SK-N-SH (cell line): ENCODE data around the gene FAM180B.

Experiments
- CTCF ChIP-seq: fragments of 200-600 bp; sonication (generic); IDR thresholded peaks from 2 replicates; pipeline ENCODE4 v1.6.1; 2017; ENCODE audit warnings: antibody characterized with exemption, mild to moderate bottlenecking, moderate library complexity
- EP300 ChIP-seq, 2 experiments: IDR thresholded peaks; 2 replicates each; pipeline versions ENCODE4 v1.4.0 to v1.6.1; 2012; ENCODE audit warnings: borderline replicate concordance in 1 of 2, low read depth in 1 of 2, low read length in 1 of 2
- GATA2 ChIP-seq: sonication (generic); formaldehyde crosslinking; IDR thresholded peaks from 2 replicates; pipeline ENCODE4 v1.5.0; 2020; ENCODE audit warnings: mild to moderate bottlenecking, missing genetic modification reagents
- IRF3 ChIP-seq: fragments of 150-350 bp; IDR thresholded peaks from 2 replicates; pipeline ENCODE4 v1.6.1; 2016; ENCODE audit warnings: mild to moderate bottlenecking, low read depth, low read length
- POLR2AphosphoS5 ChIP-seq: IDR thresholded peaks from 2 replicates; pipeline ENCODE4 v1.6.1; 2012; ENCODE audit warnings: low read depth, low read length
- RAD21 ChIP-seq: IDR thresholded peaks from 2 replicates; pipeline ENCODE4 v1.6.1; 2012; ENCODE audit warnings: mild to moderate bottlenecking, low read length
- RFX5 ChIP-seq: IDR thresholded peaks from 2 replicates; pipeline ENCODE4 v1.6.1; 2012; ENCODE audit warnings: mild to moderate bottlenecking, improper control_type of control experiment, low read length
- SIN3A ChIP-seq: IDR thresholded peaks from 2 replicates; pipeline ENCODE4 v1.6.1; 2012; ENCODE audit warnings: low read depth, mild to moderate bottlenecking, low read length, moderate library complexity, borderline replicate concordance
- USF2 ChIP-seq: fragments of 150-350 bp; IDR thresholded peaks from 2 replicates; pipeline ENCODE4 v1.6.1; 2017; ENCODE audit warnings: antibody characterized with exemption, low read length, low read depth, borderline replicate concordance
- YY1 ChIP-seq: IDR thresholded peaks from 2 replicates; pipeline ENCODE4 v1.4.0; 2012; ENCODE audit warnings: low read depth, mild to moderate bottlenecking
- ZBTB33 ChIP-seq: IDR thresholded peaks from 2 replicates; pipeline ENCODE4 v1.4.0; 2012; ENCODE audit warnings: low read depth, borderline replicate concordance

DNA sequence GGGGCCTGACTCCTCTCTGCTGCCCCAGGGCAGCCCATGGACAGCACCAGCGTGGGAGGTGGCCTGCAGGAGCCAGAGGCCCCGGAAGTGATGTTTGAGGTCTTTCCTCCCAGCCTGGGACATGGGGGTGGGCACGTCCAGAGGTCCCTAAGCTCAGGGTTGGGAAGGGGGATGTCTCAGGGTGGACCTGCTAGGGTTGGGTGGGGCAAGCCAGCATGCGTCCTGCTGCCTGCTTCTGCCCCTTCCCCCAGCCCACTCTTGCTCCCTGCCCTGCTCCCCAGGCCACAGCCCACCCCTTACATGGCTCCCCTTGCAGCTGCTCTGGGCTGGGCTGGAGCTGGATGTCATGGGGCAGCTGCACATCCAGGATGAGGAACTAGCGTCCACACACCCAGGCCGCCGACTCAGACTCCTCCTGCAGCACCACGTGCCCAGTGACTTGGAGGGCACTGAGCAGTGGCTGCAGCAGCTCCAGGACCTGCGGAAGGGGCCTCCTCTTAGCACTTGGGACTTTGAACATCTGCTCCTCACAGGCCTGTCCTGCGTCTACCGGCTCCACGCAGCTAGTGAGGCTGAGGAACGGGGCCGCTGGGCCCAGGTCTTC lies 1.3 kb downstream of the FAM180B start:
- no peak for TF ChIP-seq POLR2AphosphoS5
- no peak for TF ChIP-seq CTCF
- TF ChIP-seq USF2 = no peak
- TF ChIP-seq YY1 = no peak
- no peak for TF ChIP-seq RAD21
- no peak for TF ChIP-seq GATA2 (CRISPR knock-in tag)
- TF ChIP-seq ZBTB33 = no peak
- TF ChIP-seq RFX5 = no peak
- TF ChIP-seq EP300 (IDR thresholded peaks at IDR 0.05; ENCODE audit: borderline replicate concordance in 1 of 2, low read depth in 1 of 2, low read length in 1 of 2) = no peak
- TF ChIP-seq SIN3A = no peak
- TF ChIP-seq IRF3 = no peak
